ENCODE results near the gene JAZF1. TPM values are rescaled to one million over a fixed set of nuclear protein-coding genes. Genes with fewer than 3 reads are reported as not detected.

The JAZF1 gene
- total and polyA plus RNA-seq, 10 of the 15 experiments (the other 5 are each of a cell fraction or from before 2014, with no cell fraction given), result 0.04 to 0.82 (median 0.15) TPM; not detected in 3

GRCh38 chr7:27976531-27976930, 204.1 kb downstream of the JAZF1 start (continued):
- TF ChIP-seq, protein P1, sequence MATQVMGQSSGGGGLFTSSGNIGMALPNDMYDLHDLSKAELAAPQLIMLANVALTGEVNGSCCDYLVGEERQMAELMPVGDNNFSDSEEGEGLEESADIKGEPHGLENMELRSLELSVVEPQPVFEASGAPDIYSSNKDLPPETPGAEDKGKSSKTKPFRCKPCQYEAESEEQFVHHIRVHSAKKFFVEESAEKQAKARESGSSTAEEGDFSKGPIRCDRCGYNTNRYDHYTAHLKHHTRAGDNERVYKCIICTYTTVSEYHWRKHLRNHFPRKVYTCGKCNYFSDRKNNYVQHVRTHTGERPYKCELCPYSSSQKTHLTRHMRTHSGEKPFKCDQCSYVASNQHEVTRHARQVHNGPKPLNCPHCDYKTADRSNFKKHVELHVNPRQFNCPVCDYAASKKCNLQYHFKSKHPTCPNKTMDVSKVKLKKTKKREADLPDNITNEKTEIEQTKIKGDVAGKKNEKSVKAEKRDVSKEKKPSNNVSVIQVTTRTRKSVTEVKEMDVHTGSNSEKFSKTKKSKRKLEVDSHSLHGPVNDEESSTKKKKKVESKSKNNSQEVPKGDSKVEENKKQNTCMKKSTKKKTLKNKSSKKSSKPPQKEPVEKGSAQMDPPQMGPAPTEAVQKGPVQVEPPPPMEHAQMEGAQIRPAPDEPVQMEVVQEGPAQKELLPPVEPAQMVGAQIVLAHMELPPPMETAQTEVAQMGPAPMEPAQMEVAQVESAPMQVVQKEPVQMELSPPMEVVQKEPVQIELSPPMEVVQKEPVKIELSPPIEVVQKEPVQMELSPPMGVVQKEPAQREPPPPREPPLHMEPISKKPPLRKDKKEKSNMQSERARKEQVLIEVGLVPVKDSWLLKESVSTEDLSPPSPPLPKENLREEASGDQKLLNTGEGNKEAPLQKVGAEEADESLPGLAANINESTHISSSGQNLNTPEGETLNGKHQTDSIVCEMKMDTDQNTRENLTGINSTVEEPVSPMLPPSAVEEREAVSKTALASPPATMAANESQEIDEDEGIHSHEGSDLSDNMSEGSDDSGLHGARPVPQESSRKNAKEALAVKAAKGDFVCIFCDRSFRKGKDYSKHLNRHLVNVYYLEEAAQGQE (IDR thresholded peaks at IDR 0.05; ENCODE audit: low read depth, low read length), result no peak
- TF ChIP-seq PRDM15 (CRISPR knock-in tag; IDR thresholded peaks at IDR 0.05) (no peak), SREBF2 (IDR thresholded peaks at IDR 0.05; ENCODE audit: low read length) (no peak), STAT1 (conservative IDR thresholded peaks at IDR 0.05) (no peak), NFYB (IDR thresholded peaks at IDR 0.05; ENCODE audit: insufficient read depth, low read depth, low read length) (no peak), RB1 (IDR thresholded peaks at IDR 0.05; ENCODE audit: borderline replicate concordance) (no peak)
- TF ChIP-seq, protein P2, sequence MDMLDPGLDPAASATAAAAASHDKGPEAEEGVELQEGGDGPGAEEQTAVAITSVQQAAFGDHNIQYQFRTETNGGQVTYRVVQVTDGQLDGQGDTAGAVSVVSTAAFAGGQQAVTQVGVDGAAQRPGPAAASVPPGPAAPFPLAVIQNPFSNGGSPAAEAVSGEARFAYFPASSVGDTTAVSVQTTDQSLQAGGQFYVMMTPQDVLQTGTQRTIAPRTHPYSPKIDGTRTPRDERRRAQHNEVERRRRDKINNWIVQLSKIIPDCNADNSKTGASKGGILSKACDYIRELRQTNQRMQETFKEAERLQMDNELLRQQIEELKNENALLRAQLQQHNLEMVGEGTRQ (IDR thresholded peaks at IDR 0.05; ENCODE audit: borderline replicate concordance, low read depth, low read length), result no peak
- TF ChIP-seq, protein P3, sequence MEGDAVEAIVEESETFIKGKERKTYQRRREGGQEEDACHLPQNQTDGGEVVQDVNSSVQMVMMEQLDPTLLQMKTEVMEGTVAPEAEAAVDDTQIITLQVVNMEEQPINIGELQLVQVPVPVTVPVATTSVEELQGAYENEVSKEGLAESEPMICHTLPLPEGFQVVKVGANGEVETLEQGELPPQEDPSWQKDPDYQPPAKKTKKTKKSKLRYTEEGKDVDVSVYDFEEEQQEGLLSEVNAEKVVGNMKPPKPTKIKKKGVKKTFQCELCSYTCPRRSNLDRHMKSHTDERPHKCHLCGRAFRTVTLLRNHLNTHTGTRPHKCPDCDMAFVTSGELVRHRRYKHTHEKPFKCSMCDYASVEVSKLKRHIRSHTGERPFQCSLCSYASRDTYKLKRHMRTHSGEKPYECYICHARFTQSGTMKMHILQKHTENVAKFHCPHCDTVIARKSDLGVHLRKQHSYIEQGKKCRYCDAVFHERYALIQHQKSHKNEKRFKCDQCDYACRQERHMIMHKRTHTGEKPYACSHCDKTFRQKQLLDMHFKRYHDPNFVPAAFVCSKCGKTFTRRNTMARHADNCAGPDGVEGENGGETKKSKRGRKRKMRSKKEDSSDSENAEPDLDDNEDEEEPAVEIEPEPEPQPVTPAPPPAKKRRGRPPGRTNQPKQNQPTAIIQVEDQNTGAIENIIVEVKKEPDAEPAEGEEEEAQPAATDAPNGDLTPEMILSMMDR (IDR thresholded peaks at IDR 0.05 in 2 of 3, conservative IDR thresholded peaks at IDR 0.05 in 1 of 3; ENCODE audit: control insufficient read depth in 2 of 3, extremely low read depth in 1 of 3, insufficient read depth in 1 of 3, low read depth in 3 of 3, low read length in 3 of 3), result no peak
